NCI-H748 treated with DMSO at 0.1 percent for 48 hours (cell line): ENCODE data around the gene PIGT.

Experiments used
- DNase-seq: peaks from one replicate; lab custom pipeline; 2025; lab: John Stamatoyannopoulos, UW

Gene PIGT

DNA sequence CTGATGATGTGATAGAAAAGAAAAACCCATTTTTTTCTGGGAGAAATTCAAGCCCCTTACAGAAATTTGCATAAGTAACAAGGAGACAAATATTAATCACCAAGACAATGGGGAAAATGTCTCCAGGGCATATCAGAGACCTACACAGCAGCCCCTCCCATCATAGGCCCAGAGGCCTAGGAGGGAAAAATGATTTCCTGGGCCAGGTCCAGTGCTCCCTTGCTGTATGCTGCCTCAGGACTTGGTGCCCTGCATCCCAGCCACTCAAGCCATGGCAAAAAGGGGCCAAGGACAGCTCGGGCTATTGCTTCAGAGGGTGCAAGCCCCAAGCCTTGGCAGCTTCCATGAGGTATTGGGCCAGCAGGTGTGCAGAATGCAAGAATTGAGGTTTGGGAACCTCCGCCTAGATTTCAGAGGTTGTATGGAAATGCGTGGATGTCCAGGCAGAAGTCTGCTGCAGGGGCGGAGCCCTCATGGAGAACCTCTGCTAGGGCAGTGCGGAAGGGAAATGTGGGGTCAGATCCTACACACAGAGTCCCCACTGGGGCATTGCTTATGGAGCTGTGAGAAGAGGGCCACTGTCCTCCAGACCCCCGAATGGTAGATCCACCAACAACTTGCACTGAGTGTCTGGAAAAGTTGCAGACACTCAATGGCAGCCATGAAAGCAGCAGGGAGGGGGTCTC lies 15.5 kb upstream of the PIGT start:
- DNase-seq: no peak

DNA sequence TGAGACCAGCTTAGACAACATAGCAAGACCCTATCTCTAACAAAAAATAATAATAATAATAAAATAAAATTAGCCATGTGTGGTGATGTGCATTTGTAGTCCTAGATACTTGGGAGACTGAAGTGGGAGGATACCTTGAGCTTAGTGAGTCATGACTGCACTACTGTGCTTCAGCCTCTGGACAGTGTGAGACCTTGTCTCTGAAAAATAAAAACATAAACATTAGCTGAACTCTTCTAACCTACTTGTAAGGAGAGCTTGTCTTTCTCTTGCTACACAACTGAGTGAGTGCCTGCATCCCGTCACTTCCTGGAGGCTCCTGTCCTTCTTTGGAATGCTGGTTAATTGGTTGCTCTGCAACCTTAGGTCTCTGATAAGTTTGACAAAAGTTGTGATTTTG lies 13.0 kb upstream of the PIGT start:
- DNase-seq: no peak

DNA sequence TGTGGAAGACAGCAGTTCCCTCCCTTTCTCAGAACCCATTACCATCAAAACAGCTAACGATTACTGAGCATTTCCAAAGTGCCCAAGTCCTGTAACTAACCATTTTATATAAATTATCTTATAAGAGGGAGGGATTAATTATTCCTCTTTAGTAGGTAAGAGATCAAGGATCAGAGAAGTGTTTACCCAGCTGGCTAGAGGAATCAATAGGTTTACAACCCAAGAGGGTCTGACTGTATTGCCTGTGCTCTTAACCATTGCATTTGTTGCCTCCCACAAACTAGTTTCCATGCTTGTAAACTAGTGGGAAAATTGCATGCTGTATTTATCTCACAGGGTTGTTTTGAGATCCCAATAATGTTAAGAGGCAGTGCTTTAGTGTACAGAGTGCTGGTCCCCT lies 11.5 kb upstream of the PIGT start:
- DNase-seq: peak; percentile 47

DNA sequence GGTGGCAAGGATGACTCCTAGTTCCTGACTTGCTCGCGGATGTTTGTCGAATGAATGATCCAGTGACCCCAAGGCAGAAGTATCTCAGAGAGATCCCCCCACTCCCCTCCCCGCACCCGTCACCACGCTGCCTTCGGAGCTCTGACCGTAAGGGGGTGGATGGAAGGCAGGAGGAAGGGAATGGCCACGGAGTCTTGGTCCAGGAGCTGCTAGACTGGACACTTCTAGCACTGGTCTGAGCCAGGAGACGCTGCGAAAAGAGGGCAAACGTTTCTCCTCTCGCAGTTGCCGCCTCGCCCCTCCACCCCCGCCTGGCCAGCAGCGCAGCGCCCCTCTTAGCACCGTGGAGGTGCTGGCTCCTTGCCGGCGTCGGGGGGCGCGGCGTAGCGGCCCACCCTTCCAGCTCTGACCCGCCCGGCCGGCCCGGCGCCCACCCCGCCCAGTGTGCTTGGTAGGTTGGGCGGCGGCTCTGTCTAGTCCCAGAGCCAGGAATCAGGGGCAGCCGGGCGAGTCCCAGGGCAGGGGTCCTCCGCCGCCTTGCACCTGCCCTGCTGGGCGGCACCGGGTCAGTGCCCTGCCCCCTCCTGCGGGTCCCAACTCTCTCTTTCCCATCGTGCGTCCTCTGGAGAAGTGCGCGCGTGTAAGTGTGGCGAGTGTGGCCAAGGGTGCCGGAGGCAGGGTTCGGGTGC lies 10.2 kb upstream of the PIGT start:
- DNase-seq: no peak

DNA sequence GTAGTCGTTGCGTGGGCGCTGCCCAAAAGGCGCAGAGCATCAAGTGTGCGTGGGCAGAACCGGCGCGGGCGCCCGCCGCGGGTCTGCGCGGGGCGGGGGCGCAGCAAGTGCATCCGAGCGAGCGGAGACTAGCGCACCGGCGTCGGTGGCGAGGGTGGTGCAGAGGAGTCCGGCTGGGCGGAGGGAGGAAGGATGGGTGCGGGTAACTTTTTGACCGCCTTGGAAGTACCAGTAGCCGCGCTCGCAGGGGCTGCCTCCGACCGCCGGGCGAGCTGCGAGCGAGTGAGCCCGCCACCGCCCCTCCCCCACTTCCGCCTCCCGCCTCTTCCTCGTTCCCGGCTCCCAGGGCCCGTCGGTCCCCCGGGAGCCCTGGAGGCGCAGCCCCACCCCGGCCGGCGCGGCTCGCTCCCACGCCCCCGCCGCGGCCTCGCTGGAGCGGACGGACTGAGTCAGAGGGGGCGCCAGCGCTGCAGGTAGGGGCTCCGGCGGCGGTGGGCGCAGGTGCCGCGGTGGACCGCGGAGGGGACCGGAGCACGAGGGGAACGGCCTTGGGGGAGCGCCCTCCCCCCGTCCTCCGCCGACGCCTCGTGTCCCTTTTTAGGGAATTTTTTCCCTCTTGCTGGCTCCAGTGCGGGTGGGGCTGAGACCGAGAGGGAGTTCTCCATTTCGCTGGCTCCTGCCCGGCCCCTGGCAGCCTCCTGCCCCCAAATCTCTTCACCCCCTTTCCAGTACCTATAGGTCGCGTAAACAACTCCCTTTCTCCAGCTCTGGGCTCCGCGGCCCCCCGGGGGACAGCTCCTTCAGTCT lies 9.5 kb upstream of the PIGT start:
- peak; percentile 3 for DNase-seq

DNA sequence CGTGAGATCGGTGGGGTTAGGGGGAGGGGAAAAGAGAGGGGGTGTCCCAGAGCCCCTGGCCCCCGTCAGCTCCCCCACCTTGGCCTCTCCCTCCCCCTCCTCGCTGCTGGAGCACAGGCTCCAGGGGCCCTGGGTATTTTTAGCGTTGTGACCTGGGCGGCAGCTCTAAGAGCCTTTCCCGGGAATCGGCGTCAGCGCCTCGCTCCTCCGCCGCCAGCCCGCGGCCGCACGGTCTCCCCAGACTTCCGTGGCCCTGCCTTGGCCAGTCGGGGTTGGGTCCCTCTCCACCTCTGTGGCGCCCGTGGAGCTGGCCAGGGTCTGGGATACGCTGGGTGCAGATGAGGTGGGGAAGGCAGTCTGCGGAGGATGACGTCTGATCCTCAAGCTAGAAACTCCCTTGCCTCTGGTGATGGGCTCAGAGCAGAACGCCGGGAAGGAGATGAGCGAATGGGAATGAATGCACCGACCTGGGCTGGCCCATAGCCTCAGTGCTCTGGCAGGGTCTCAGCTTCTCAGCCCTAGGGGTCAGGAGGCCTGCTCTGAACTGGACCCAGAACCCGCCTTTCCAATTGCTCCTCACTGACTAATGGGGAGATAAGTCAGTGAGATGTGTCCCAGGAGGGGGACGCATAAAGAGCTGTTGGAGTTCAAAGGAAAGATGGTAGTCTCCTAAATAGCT lies 8.7 kb upstream of the PIGT start:
- no peak for DNase-seq

DNA sequence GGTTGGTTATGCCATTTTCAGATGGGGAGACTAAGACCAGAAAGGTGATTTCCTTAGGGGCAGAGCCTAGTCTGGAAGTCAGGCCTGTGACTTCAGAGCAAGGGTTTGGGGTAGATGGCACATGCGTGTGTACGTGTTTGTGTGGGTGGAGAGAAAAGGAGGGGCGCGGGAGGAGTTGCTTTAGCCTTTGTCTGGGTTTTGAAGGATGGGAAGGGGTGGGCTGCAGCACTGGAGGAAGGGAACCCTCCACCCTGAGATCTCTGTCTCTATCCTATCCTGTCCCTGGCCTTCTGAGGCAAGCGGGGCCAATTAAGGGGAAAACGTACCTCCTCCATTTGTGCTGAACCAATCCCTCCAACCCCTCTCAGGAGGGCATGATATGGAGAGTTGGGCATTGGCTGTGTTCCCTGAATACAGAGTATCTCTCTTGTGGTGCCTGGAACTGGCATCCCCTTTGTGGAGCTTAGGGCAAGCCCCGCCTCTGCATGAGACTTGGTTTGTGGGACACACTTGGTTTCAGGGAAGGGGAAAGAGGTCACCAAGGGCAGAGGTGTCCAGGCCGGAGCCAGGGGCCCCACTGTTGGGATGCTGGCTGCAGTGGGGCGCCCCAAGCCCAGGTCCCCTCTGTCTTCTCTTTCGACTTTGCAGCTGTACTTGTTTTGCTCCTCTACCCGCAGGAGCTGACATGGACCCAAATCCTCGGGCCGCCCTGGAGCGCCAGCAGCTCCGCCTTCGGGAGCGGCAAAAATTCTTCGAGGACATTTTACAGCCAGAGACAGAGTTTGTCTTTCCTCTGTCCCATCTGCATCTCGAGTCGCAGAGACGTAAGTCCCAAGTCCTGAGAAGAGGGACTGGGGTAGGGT lies 7.9 kb upstream of the PIGT start, which contains the start of gene DBNDD2:
TSS of gene DBNDD2 (plus strand) at position 507 of the 863 bp plus-strand sequence. CDS start at position 686, 179 bp downstream.
- no peak for DNase-seq

DNA sequence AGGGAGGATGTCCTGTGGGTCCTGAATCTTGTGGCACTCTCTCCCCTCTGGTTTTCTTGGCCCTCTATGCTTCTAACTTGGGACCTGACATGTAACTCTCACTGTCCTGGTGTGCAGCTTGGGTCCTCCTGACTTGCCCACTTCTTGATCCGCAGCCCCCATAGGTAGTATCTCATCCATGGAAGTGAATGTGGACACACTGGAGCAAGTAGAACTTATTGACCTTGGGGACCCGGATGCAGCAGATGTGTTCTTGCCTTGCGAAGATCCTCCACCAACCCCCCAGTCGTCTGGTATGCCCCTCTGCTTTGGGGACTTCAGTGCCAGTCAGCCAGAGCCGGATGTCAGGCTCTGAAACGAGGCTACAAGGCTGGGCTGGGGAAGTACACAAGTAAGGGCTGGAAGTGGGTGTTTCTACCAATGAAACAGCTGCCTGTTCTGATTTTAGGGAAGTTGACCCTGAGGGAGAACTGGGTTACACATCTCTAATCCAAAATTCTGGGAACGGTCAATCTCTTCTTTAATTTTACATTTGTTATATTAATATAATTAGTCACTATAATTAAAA lies 7.2 kb upstream of the PIGT start:
- DNase-seq: no peak

DNA sequence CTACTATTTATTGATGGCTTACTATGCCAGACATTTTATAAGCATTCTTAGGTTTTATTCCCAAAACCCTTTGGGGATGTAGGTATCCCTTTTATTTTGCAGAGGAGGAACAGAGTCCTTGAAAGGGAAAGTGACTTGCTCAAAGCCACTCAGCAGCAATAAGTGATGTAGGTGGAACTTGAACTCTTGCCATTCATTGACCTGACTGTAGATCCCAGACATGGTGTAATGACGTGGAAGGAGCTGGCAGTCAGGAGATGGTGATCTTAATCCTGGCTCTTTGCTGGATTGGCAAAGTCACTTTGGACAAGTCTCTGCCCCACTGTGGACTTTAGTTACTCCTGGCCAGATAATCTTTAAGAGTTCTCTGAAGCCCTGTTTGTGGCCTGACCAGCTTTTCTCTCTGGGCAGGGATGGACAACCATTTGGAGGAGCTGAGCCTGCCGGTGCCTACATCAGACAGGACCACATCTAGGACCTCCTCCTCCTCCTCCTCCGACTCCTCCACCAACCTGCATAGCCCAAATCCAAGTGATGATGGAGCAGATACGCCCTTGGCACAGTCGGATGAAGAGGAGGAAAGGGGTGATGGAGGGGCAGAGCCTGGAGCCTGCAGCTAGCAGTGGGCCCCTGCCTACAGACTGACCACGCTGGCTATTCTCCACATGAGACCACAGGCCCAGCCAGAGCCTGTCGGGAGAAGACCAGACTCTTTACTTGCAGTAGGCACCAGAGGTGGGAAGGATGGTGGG lies 6.2 kb upstream of the PIGT start:
- no peak for DNase-seq

DNA sequence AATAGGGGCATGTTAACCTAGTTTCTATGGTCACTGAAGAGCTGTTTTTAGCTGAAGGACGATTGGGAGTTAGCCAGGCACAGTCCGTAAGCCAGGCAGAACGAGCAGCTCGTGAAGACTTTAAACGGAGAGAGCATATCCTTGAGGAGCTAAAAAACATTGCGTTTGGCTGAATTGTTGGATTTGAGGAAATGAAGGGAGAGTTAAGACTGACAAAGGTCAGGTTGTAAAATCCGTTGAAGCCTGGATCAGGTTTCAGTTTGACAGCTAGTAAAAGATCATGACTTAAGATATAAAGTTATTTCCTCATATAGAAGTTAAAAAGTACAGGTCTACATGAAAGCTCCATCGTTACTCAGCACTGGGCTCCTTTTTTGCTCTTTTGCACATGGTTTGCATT lies 5.1 kb upstream of the PIGT start:
- DNase-seq: no peak

DNA sequence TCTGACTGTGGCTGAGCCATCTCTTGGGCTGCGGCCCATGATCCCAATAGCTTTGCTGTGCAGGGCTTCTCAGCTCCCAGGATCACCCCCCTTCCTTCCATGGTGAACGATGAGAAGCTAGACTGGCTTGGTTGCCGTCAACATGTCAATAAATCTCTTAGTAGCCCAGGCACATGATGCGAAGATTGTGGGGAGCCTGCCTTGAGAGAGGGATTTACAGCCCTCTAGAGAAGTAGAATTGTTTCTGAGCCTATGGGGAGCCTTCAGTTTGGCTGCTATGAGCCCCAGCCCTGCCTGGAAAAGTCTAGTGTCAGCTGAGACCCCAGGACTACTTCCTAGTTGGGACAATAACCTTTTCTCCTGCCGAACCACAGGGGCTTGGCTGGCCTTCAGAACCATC lies 3.3 kb upstream of the PIGT start:
- no peak for DNase-seq

DNA sequence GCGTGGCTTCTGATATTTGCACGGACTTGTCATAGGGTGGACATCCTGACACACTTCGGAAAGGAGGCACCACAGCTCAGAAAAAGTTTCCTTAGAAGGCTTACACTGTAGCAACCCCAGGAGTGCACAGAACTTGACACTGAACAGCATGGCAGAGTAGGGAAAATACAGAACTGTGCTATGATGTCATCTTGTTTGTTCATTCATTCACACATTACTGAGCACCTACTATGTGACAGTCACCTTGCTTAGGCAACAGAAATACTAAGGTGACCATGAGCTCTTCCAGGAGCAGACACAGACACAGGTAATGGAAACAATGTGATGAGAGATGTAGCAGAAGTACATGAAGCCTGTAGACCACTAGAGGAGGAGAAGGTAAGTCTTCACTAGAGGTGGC lies 2.5 kb upstream of the PIGT start:
- no peak for DNase-seq

DNA sequence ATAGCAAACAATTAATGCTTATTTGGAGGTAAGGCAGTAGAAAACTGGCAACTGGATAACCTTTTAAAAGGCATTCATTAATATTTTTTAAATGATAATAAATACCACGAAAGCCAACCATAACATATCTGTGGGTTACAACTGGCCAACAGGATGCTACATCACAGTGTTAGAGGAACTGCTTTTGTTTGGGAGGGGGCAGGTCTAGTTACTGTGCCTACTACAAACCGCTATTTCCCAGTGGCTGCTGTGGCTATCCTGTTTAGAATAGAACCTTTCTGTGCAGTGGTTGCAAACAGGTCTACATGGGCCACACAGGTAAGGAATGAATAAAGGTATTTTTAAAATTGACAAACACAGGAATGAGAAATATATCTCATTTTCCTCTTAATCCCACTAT lies 976 bp downstream of the PIGT start:
- no peak for DNase-seq

DNA sequence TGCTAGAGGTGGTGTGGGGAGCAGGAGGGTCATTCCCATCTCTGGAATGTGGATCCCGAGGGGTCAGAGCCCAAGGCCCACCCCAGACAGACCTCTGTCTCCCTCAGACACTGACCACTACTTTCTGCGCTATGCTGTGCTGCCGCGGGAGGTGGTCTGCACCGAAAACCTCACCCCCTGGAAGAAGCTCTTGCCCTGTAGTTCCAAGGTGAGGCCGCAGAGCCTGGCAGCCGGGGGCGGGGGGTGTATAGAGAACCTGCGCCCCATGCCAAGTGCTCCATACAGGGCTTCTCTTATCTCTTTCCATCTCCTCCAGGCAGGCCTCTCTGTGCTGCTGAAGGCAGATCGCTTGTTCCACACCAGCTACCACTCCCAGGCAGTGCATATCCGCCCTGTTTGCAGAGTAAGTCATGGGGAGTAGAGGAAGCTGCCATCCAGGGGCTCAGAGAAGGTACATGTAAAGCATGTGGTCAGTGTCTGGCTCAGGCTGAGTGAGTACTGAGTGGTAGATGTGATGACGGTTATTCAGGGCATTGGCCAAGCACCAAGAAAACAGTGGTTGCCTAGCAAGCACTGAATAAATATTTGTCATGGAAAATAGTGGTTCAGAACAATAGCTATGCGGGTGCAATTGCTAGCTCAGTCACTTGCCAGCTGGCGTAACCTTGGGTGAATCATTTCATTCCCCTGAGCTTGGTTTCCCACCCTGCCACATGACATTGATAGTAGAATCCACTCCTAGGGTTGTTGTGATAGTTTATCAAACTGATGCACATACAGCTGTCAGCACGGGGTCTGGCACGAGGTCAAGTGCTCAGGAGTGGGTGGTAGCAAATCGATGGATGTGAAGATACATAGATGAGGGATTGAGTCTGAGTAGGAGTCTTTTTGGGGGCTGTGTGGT lies 3.5 kb downstream of the PIGT start:
- DNase-seq: peak; percentile 86

DNA sequence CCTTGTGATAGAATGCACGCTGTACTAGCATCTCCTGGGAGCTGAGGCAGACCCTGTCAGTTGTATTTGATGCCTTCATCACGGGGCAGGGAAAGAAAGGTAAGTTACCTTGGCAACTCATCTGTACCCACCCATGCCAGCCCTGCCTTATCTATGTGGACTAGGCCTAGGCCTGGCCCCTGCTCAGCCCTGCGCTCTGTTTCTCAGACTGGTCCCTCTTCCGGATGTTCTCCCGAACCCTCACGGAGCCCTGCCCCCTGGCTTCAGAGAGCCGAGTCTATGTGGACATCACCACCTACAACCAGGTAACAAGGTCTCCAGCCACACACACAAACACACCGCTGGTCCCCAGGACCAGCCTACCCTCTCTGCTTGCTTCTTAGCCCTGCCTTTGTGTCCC lies 4.2 kb downstream of the PIGT start:
- no peak for DNase-seq

DNA sequence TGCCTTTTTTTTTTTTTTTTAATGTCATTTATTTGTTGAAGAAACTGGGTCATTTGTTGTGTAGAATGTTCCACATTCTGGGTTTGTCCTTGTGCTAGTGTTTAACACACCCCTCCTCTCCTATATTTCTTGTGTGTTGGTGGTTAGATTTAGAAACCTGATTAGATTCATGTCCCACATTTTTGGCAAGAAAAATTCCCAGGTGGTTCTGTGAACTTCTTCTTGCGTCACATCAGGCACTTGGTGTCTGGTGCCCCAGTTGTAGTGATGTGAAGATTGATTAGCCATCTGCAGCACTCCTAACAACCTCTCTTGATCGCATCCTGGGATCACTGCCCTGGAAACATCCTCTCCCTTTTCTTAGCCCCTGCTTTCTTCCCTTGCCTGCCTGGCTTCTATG lies 7.8 kb downstream of the PIGT start:
- DNase-seq: no peak

DNA sequence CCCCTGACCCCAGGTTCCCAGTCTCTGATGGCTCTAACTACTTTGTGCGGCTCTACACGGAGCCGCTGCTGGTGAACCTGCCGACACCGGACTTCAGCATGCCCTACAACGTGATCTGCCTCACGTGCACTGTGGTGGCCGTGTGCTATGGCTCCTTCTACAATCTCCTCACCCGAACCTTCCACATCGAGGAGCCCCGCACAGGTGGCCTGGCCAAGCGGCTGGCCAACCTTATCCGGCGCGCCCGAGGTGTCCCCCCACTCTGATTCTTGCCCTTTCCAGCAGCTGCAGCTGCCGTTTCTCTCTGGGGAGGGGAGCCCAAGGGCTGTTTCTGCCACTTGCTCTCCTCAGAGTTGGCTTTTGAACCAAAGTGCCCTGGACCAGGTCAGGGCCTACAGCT lies 9.6 kb downstream of the PIGT start:
- no peak for DNase-seq

DNA sequence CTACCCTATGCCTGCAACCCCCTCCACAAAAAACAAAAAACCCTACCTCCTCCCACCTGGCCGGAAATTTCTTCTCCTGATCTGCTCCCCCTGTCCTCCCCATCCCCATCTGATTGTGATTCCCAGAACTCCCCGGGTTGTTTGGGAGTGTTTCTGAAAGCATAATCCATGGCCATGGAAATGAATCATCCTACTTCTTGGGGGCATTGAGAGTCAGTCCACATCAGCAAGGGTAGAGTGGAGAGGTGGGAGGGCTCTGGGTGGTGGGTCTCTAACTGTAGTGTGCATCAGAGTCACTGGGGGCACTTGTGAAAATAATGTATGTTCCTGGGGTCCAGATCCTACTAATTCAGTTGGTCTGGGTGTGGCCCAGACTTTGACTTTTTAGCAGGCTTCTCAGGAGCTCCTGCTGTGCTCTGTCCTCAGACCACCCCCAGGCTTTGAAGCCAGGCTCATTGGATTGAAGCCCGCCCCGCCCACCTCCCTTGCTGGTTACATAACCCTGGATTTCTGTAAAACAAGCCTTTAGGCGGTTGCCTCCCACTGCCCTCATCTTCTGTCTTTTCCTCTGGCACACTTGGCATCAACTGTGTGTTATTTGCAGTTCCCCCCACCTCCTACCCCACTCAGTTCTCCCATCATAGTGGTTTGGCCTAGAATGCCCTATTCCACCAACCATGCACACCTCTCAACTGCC lies 10.5 kb downstream of the PIGT start:
- no peak for DNase-seq
